ENCODE results near the gene ECM2. TPM values are rescaled to one million over a fixed set of nuclear protein-coding genes. Genes with fewer than 3 reads are reported as not detected.

ECM2 gene
- total RNA-seq, 2 donors from 2014 or later, result 2.6 to 14.1 TPM

- Histone ChIP-seq H3K36me3 (no peaks in the 10 kb centered on the region), H3K4me1 (replicated peaks) (no peaks in the 10 kb centered on the region), H3K27ac (no peak overlapping the region), H3K4me3 (no peak overlapping the region), H3K27me3 (replicated peaks; ENCODE audit: insufficient read depth) (no peaks in the 10 kb centered on the region), H3K9me3 (no peaks in the 10 kb centered on the region)
- 87% methylated on average over 10 of the region's 10 CpGs for WGBS
- no peak for DNase-seq (ENCODE audit: low spot score)
- TF ChIP-seq POLR2A (IDR thresholded peaks at IDR 0.05) (no peak), POLR2AphosphoS5 (IDR thresholded peaks at IDR 0.05) (no peak), CTCF (IDR thresholded peaks at IDR 0.05) (no peak)
- intact Hi-C loops (cut with DNase I), result no loop called here
Measured at GRCh38 chr9:92522983-92523970, 12.5 kb downstream of the ECM2 start.

GRCh38 chr9:92520837-92521236 lies 15.0 kb downstream of the ECM2 start:
- 95% methylated on average over 2 of the region's 2 CpGs for WGBS
- Histone ChIP-seq H3K27ac (no peak overlapping the region), H3K9me3 (no peaks in the 10 kb centered on the region), H3K4me1 (replicated peaks) (no peaks in the 10 kb centered on the region), H3K4me3 (no peak overlapping the region), H3K36me3 (no peaks in the 10 kb centered on the region), H3K27me3 (replicated peaks; ENCODE audit: insufficient read depth) (no peaks in the 10 kb centered on the region)
- intact Hi-C loops (cut with DNase I), result no loop called here
- no peak for TF ChIP-seq POLR2AphosphoS5 (IDR thresholded peaks at IDR 0.05)
- no peak for TF ChIP-seq CTCF (IDR thresholded peaks at IDR 0.05)
- TF ChIP-seq POLR2A (IDR thresholded peaks at IDR 0.05), result no peak
- DNase-seq (ENCODE audit: low spot score), result no peak

GRCh38 chr9:92518199-92518598 lies 17.6 kb downstream of the ECM2 start:
- DNase-seq (ENCODE audit: low spot score), result no peak
- Histone ChIP-seq H3K4me1 (replicated peaks) (no peaks in the 10 kb centered on the region), H3K27ac (no peak overlapping the region), H3K36me3 (no peaks in the 10 kb centered on the region), H3K9me3 (no peaks in the 10 kb centered on the region), H3K27me3 (replicated peaks; ENCODE audit: insufficient read depth) (no peaks in the 10 kb centered on the region), H3K4me3 (no peak overlapping the region)
- intact Hi-C loops (cut with DNase I), result no loop called here
- WGBS, result 85% methylated on average over 4 of the region's 4 CpGs
- TF ChIP-seq CTCF (IDR thresholded peaks at IDR 0.05) (no peak), POLR2AphosphoS5 (IDR thresholded peaks at IDR 0.05) (no peak), POLR2A (IDR thresholded peaks at IDR 0.05) (no peak)

GRCh38 chr9:92517046-92517445 lies 18.7 kb downstream of the ECM2 start:
- DNase-seq (ENCODE audit: low spot score), result no peak
- no peak for TF ChIP-seq POLR2AphosphoS5 (IDR thresholded peaks at IDR 0.05)
- TF ChIP-seq CTCF (IDR thresholded peaks at IDR 0.05), result no peak
- no peak for TF ChIP-seq POLR2A (IDR thresholded peaks at IDR 0.05)
- no peaks in the 10 kb centered on the region for H3K9me3 ChIP-seq
- H3K4me3 ChIP-seq, result no peak overlapping the region
- no peaks in the 10 kb centered on the region for H3K27me3 ChIP-seq (replicated peaks; ENCODE audit: insufficient read depth)
- no peaks in the 10 kb centered on the region for H3K36me3 ChIP-seq
- H3K4me1 ChIP-seq (replicated peaks), result no peaks in the 10 kb centered on the region
- H3K27ac ChIP-seq, result no peak overlapping the region
- WGBS, result 69% methylated on average over 3 of the region's 3 CpGs
- intact Hi-C loops (cut with DNase I), result no loop called here

- no peak overlapping the region for H3K4me3 ChIP-seq
- no peak overlapping the region for H3K27ac ChIP-seq
- WGBS, result 98% methylated on average over 1 of the region's 1 CpG
- no peaks in the 10 kb centered on the region for H3K9me3 ChIP-seq
- intact Hi-C loops (cut with DNase I), result no loop called here
- H3K27me3 ChIP-seq (replicated peaks; ENCODE audit: insufficient read depth), result no peaks in the 10 kb centered on the region
- DNase-seq (ENCODE audit: low spot score), result no peak
- no peaks in the 10 kb centered on the region for H3K36me3 ChIP-seq
- no peak for TF ChIP-seq POLR2AphosphoS5 (IDR thresholded peaks at IDR 0.05)
- TF ChIP-seq POLR2A (IDR thresholded peaks at IDR 0.05), result no peak
- TF ChIP-seq CTCF (IDR thresholded peaks at IDR 0.05), result no peak
- H3K4me1 ChIP-seq (replicated peaks), result no peaks in the 10 kb centered on the region
Measured at GRCh38 chr9:92516521-92516920, 19.3 kb downstream of the ECM2 start.
